ENCODE measurements around the gene DUS3L.

DNA sequence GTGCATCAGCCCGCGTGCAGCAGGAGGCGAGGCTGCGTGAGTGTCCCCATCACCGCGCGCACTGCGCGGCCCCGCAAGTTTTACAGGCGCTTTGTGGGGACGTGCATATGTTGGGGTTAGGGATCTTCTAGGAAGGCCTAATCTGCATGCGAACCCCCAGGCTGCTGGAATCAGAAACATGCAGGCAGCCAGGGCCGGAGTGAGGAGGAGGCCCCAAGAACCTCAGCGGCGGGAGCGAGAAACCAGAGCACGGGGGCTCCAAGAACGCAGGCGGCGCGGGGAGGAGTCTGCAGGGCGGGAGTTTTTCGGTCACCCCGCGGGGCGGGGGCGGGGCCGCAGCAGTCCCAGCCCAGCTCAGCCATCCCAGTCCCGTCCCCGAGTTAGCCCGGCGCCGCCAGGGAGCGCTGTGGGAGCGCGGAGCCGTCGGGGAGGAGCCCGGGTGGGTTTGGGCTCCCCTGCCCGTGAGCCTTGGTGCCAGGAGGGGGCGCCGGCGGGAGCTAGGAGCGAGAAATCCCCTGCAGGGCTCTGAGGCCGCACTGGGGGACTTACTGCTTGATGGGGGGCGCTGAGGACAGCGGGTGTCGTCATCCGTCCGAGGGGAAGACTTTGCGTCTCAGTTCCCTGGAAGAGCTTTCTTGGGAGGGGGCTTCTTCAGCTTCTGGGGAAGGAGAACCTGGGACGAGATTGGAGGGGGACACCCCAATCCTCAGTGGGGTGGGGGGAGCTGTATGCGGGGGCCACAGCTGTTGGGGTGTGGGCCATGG lies 13.0 kb upstream of the DUS3L start:
- TF ChIP-seq, protein P1, sequence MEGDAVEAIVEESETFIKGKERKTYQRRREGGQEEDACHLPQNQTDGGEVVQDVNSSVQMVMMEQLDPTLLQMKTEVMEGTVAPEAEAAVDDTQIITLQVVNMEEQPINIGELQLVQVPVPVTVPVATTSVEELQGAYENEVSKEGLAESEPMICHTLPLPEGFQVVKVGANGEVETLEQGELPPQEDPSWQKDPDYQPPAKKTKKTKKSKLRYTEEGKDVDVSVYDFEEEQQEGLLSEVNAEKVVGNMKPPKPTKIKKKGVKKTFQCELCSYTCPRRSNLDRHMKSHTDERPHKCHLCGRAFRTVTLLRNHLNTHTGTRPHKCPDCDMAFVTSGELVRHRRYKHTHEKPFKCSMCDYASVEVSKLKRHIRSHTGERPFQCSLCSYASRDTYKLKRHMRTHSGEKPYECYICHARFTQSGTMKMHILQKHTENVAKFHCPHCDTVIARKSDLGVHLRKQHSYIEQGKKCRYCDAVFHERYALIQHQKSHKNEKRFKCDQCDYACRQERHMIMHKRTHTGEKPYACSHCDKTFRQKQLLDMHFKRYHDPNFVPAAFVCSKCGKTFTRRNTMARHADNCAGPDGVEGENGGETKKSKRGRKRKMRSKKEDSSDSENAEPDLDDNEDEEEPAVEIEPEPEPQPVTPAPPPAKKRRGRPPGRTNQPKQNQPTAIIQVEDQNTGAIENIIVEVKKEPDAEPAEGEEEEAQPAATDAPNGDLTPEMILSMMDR (IDR thresholded peaks at IDR 0.05) = peak; percentile 99
- TF ChIP-seq ZFX (IDR thresholded peaks at IDR 0.05; ENCODE audit: borderline replicate concordance) = no peak

Data from 22Rv1 (cell line).